Neural progenitor cell (in vitro differentiated cells): ENCODE measurements around the gene UHMK1. TPM values are rescaled to one million over a fixed set of nuclear protein-coding genes. Genes with fewer than 3 reads are reported as not detected.

Experiments used
- DNase-seq: peaks from one replicate; pipeline ENCODE4 v3.0.0-alpha.2; 2016; ENCODE audit warnings: low spot score
- H2AFZ ChIP-seq: fragments of 200-600 bp; sonication (generic); replicated peaks from 2 replicates; pipeline ENCODE4 v1.6.1; 2016; ENCODE audit warnings: antibody characterized with exemption
- H3F3A ChIP-seq: fragments of 200-600 bp; sonication (generic); 2 replicates; pipeline ENCODE4 v1.6.1; 2016; ENCODE audit warnings: antibody characterized with exemption, low read depth
- H3K27ac ChIP-seq: fragments of 200-600 bp; sonication (generic); 2 replicates; pipeline ENCODE4 v1.5.1; 2016; ENCODE audit warnings: mild to moderate bottlenecking
- H3K27me3 ChIP-seq: fragments of 200-600 bp; sonication (generic); 2 replicates; pipeline ENCODE4 v1.6.1; 2016; ENCODE audit warnings: mild to moderate bottlenecking, moderate library complexity
- H3K36me3 ChIP-seq: fragments of 200-600 bp; sonication (generic); 2 replicates; pipeline ENCODE4 v1.5.1; 2016
- H3K4me1 ChIP-seq: fragments of 200-600 bp; sonication (generic); 2 replicates; pipeline ENCODE4 v1.6.1; 2016; ENCODE audit warnings: mixed run types
- H3K4me2 ChIP-seq: fragments of 200-600 bp; sonication (generic); 2 replicates; pipeline ENCODE4 v1.6.1; 2016
- H3K4me3 ChIP-seq: fragments of 200-600 bp; sonication (generic); 2 replicates; pipeline ENCODE4 v1.5.1; 2016
- H3K79me2 ChIP-seq: fragments of 200-600 bp; sonication (generic); 2 replicates; pipeline ENCODE4 v1.6.1; 2016; ENCODE audit warnings: low read depth
- H3K9ac ChIP-seq: fragments of 200-600 bp; sonication (generic); 2 replicates; pipeline ENCODE4 v1.6.1; 2016
- H3K9me3 ChIP-seq: fragments of 200-600 bp; sonication (generic); 2 replicates; pipeline ENCODE4 v1.5.1; 2016; ENCODE audit warnings: low read depth
- H4K20me1 ChIP-seq: fragments of 200-600 bp; sonication (generic); 2 replicates; pipeline ENCODE4 v1.6.1; 2016; ENCODE audit warnings: low read depth
- H3K27ac Mint-ChIP-seq: 3 replicates; pipeline ENCODE4 v1.8.0; 2021; ENCODE audit warnings: mixed read lengths
- H3K27me3 Mint-ChIP-seq: 2 replicates; pipeline ENCODE4 v1.8.0; 2022; ENCODE audit warnings: low read depth, mild to moderate bottlenecking, inconsistent platforms, moderate library complexity, mixed read lengths; ENCODE audit not compliant: insufficient read depth
- H3K36me3 Mint-ChIP-seq: 3 replicates; pipeline ENCODE4 v1.8.0; 2021; ENCODE audit warnings: mixed read lengths
- H3K4me1 Mint-ChIP-seq: 3 replicates; pipeline ENCODE4 v1.8.0; 2021; ENCODE audit warnings: mixed read lengths
- H3K4me3 Mint-ChIP-seq: 3 replicates; pipeline ENCODE4 v1.8.0; 2021; ENCODE audit warnings: mild to moderate bottlenecking, moderate library complexity, mixed read lengths
- H3K9me3 Mint-ChIP-seq: 3 replicates; pipeline ENCODE4 v1.8.0; 2020; ENCODE audit warnings: mixed read lengths
- CTCF ChIP-seq: fragments of 200-600 bp; sonication (generic); IDR thresholded peaks from 2 replicates; pipeline ENCODE4 v1.5.1; 2017; ENCODE audit warnings: antibody characterized with exemption, mild to moderate bottlenecking
- EZH2 ChIP-seq: fragments of 200-600 bp; sonication (generic); IDR thresholded peaks from 2 replicates; pipeline ENCODE4 v1.6.1; 2017; ENCODE audit warnings: antibody characterized with exemption, mild to moderate bottlenecking, moderate library complexity
- EZH2phosphoT487 ChIP-seq: fragments of 200-600 bp; sonication (generic); IDR thresholded peaks from 2 replicates; pipeline ENCODE4 v1.6.1; 2017; ENCODE audit warnings: antibody characterized with exemption
- total RNA-seq: library from RNA; depleted of rRNA; stranded (reverse); fragments of >200 nt; gene quantifications from 2 replicates; pipeline ENCODE4 v1.2.3, GENCODE V29; 2015; ENCODE audit warnings: low replicate concordance

The UHMK1 gene
- total RNA-seq, 1 donor from 2014 or later: 48.8 TPM

GRCh38 chr1:162476620-162477019 lies 21.0 kb upstream of the UHMK1 start:
- no peak for DNase-seq
- Mint-ChIP-seq H3K27ac (no peak overlapping the region), H3K36me3 (peaks cover 7% of the 10 kb centered on the region), H3K4me1 (no peaks in the 10 kb centered on the region), H3K9me3 (peaks cover 38% of the 10 kb centered on the region), H3K27me3 (no peaks in the 10 kb centered on the region), H3K4me3 (no peak overlapping the region)
- no peak for TF ChIP-seq EZH2
- no peak for TF ChIP-seq CTCF
- TF ChIP-seq EZH2phosphoT487: no peak
- H3K4me2 ChIP-seq: no peak overlapping the region
- no peak overlapping the region for H2AFZ ChIP-seq
- H4K20me1 ChIP-seq: no peaks in the 10 kb centered on the region
- H3K27me3 ChIP-seq: no peaks in the 10 kb centered on the region
- H3K36me3 ChIP-seq: no peaks in the 10 kb centered on the region
- H3K79me2 ChIP-seq: no peaks in the 10 kb centered on the region
- H3K9me3 ChIP-seq: no peaks in the 10 kb centered on the region
- no peak overlapping the region for H3K9ac ChIP-seq
- no peak overlapping the region for H3K27ac ChIP-seq
- H3K4me1 ChIP-seq: no peaks in the 10 kb centered on the region
- no peak overlapping the region for H3K4me3 ChIP-seq
- H3F3A ChIP-seq: no peaks in the 10 kb centered on the region

- Histone ChIP-seq H3K4me3 (no peak overlapping the region), H3K79me2 (no peaks in the 10 kb centered on the region), H3K9me3 (no peaks in the 10 kb centered on the region), H3K27ac (no peak overlapping the region), H3K27me3 (no peaks in the 10 kb centered on the region), H3K4me2 (no peak overlapping the region), H3K4me1 (no peaks in the 10 kb centered on the region), H3K36me3 (no peaks in the 10 kb centered on the region), H4K20me1 (no peaks in the 10 kb centered on the region), H2AFZ (peak overlapping the region; percentile 63), H3F3A (no peaks in the 10 kb centered on the region), H3K9ac (no peak overlapping the region)
- peaks cover 11% of the 10 kb centered on the region for H3K9me3 Mint-ChIP-seq
- peaks cover 2% of the 10 kb centered on the region for H3K36me3 Mint-ChIP-seq
- H3K27ac Mint-ChIP-seq: no peak overlapping the region
- H3K4me1 Mint-ChIP-seq: no peaks in the 10 kb centered on the region
- H3K27me3 Mint-ChIP-seq: peaks cover 4% of the 10 kb centered on the region
- DNase-seq: no peak
- no peak overlapping the region for H3K4me3 Mint-ChIP-seq
- TF ChIP-seq EZH2phosphoT487 (no peak), EZH2 (no peak), CTCF (no peak)
Measured at GRCh38 chr1:162485236-162485635, 12.4 kb upstream of the UHMK1 start.

- Histone ChIP-seq H3K4me2 (no peak overlapping the region), H3K4me1 (no peaks in the 10 kb centered on the region), H3K27me3 (peaks cover 15% of the 10 kb centered on the region), H3K79me2 (no peaks in the 10 kb centered on the region), H3K9me3 (no peaks in the 10 kb centered on the region), H3K36me3 (no peaks in the 10 kb centered on the region), H3K4me3 (no peak overlapping the region), H3K9ac (no peak overlapping the region), H3F3A (no peaks in the 10 kb centered on the region), H2AFZ (no peak overlapping the region), H4K20me1 (no peaks in the 10 kb centered on the region), H3K27ac (no peak overlapping the region)
- Mint-ChIP-seq H3K4me1 (no peaks in the 10 kb centered on the region), H3K27ac (no peak overlapping the region), H3K4me3 (no peak overlapping the region), H3K9me3 (peaks cover 2% of the 10 kb centered on the region), H3K36me3 (no peaks in the 10 kb centered on the region), H3K27me3 (peaks cover 4% of the 10 kb centered on the region)
- no peak for DNase-seq
- no peak for TF ChIP-seq EZH2
- no peak for TF ChIP-seq EZH2phosphoT487
- no peak for TF ChIP-seq CTCF
Measured at GRCh38 chr1:162487241-162487640, 10.4 kb upstream of the UHMK1 start.
